ENCODE results near the gene BRCC3.

The BRCC3 gene

DNA sequence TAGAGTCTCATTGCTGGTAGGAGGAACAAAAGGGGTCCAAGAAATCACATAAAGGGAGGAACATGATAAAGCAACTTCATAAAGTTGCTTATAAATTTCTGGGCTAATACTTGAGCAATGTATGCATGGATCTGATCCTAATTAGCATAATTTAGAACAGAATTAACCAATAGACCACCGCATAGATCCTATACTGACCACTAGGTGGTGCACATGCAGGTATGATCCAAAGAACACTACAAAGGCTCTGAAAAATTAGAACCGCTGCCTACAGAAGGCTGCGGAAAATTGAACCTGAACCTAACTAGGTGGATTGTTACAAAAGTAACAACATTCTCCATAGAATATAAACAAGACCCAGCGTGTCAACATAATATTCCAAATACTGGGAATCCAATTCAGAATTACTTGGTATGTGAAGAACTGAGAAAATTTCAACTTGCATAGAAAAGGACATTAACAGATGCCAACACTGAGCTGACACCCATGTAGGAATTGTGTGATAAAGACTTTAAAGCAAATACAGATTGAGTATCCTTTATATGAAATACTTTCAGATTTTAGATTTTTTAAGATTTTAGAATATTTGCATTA lies 23.3 kb downstream of the BRCC3 start:
- no peak overlapping the region for H4K91ac ChIP-seq (ENCODE audit: low read depth, low read length, poor library complexity)
- H2AK5ac ChIP-seq (ENCODE audit: low read depth, low read length), result no peak overlapping the region
- no peak overlapping the region for H3K27ac ChIP-seq (replicated peaks; ENCODE audit: low read length)
- H2BK15ac ChIP-seq (ENCODE audit: low read length), result no peak overlapping the region
- no peak overlapping the region for H3K4me2 ChIP-seq (ENCODE audit: insufficient read depth, low read length, poor library complexity, severe bottlenecking)
- peaks cover 2 to 45% of the 10 kb centered on the region in 2 donors for H3K36me3 ChIP-seq (replicated peaks in 1 of 2; ENCODE audit: control insufficient read depth in 2 of 2, insufficient read depth in 2 of 2, low read length in 2 of 2)
- H3K27me3 ChIP-seq (ENCODE audit: control insufficient read depth in 3 of 3, insufficient read depth in 3 of 3, low read depth in 1 of 3, low read length in 3 of 3), result no peaks in the 10 kb centered on the region
- H3K9me3 ChIP-seq (replicated peaks in 1 of 2; ENCODE audit: control insufficient read depth in 2 of 2, insufficient read depth in 1 of 2, low read depth in 1 of 2, low read length in 2 of 2), result no peaks in the 10 kb centered on the region
- no peak overlapping the region for H3K4me3 ChIP-seq (ENCODE audit: low read length in 2 of 2)
- H2BK5ac ChIP-seq (ENCODE audit: low read length), result no peak overlapping the region
- no CpG with 5 or more reads among the region's 4 CpGs for WGBS, 2 donors (ENCODE audit: extremely low coverage in 2 of 2, insufficient read length in 2 of 2, insufficient replicate concordance in 1 of 2)
- H3K14ac ChIP-seq (ENCODE audit: low read length), result no peak overlapping the region
- no peak overlapping the region for H2BK12ac ChIP-seq (ENCODE audit: low read length)
- no peaks in the 10 kb centered on the region for H3K79me1 ChIP-seq (ENCODE audit: low read depth, low read length)
- H3K9ac ChIP-seq (ENCODE audit: low read depth, low read length, poor library complexity), result no peak overlapping the region
- no peak overlapping the region for H3K23ac ChIP-seq (ENCODE audit: low read depth, low read length, poor library complexity)
- no peak overlapping the region for H3K18ac ChIP-seq (ENCODE audit: low read length)
- no peak overlapping the region for H3K4ac ChIP-seq (ENCODE audit: low read length)
- no peak overlapping the region for H2AFZ ChIP-seq (ENCODE audit: low read length)
- DNase-seq (ENCODE audit: low spot score), result no peak
- no peaks in the 10 kb centered on the region for H3K4me1 ChIP-seq (ENCODE audit: control insufficient read depth in 2 of 2, insufficient read depth in 1 of 2, low read depth in 1 of 2, low read length in 2 of 2)
- no peak overlapping the region for H4K8ac ChIP-seq (ENCODE audit: low read depth, low read length)
- no peak overlapping the region for H2BK120ac ChIP-seq (ENCODE audit: low read depth, low read length)

GRCh38 chrX:155105919-155106318 lies 34.6 kb downstream of the BRCC3 start:
- Histone ChIP-seq H4K91ac (ENCODE audit: low read depth, low read length, poor library complexity) (no peak overlapping the region), H3K4me3 (ENCODE audit: low read length in 2 of 2) (no peak overlapping the region), H3K23ac (ENCODE audit: low read depth, low read length, poor library complexity) (no peak overlapping the region), H3K9ac (ENCODE audit: low read depth, low read length, poor library complexity) (no peak overlapping the region), H4K8ac (ENCODE audit: low read depth, low read length) (no peak overlapping the region), H3K4me1 (ENCODE audit: control insufficient read depth in 2 of 2, insufficient read depth in 1 of 2, low read depth in 1 of 2, low read length in 2 of 2) (no peaks in the 10 kb centered on the region), H2AK5ac (ENCODE audit: low read depth, low read length) (no peak overlapping the region), H3K36me3 (replicated peaks in 1 of 2; ENCODE audit: control insufficient read depth in 2 of 2, insufficient read depth in 2 of 2, low read length in 2 of 2) (peaks cover 0 to 16% of the 10 kb centered on the region in 2 donors), H2BK120ac (ENCODE audit: low read depth, low read length) (no peak overlapping the region), H3K27ac (replicated peaks; ENCODE audit: low read length) (no peak overlapping the region), H2AFZ (ENCODE audit: low read length) (no peak overlapping the region), H3K27me3 (ENCODE audit: control insufficient read depth in 3 of 3, insufficient read depth in 3 of 3, low read depth in 1 of 3, low read length in 3 of 3) (no peaks in the 10 kb centered on the region), H3K18ac (ENCODE audit: low read length) (no peak overlapping the region), H3K14ac (ENCODE audit: low read length) (no peak overlapping the region), H3K4ac (ENCODE audit: low read length) (no peak overlapping the region), H2BK5ac (ENCODE audit: low read length) (no peak overlapping the region), H2BK12ac (ENCODE audit: low read length) (no peak overlapping the region), H3K4me2 (ENCODE audit: insufficient read depth, low read length, poor library complexity, severe bottlenecking) (no peak overlapping the region), H3K9me3 (replicated peaks in 1 of 2; ENCODE audit: control insufficient read depth in 2 of 2, insufficient read depth in 1 of 2, low read depth in 1 of 2, low read length in 2 of 2) (no peaks in the 10 kb centered on the region), H2BK15ac (ENCODE audit: low read length) (no peak overlapping the region), H3K79me1 (ENCODE audit: low read depth, low read length) (no peaks in the 10 kb centered on the region)
- no peak for DNase-seq (ENCODE audit: low spot score)
- no CpG with 5 or more reads among the region's 2 CpGs for WGBS, 2 donors (ENCODE audit: extremely low coverage in 2 of 2, insufficient read length in 2 of 2, insufficient replicate concordance in 1 of 2)

- no peak overlapping the region for H3K4ac ChIP-seq (ENCODE audit: low read length)
- no peaks in the 10 kb centered on the region for H3K4me1 ChIP-seq (ENCODE audit: control insufficient read depth in 2 of 2, insufficient read depth in 1 of 2, low read depth in 1 of 2, low read length in 2 of 2)
- H2BK5ac ChIP-seq (ENCODE audit: low read length), result no peak overlapping the region
- no peak overlapping the region for H3K4me2 ChIP-seq (ENCODE audit: insufficient read depth, low read length, poor library complexity, severe bottlenecking)
- H3K14ac ChIP-seq (ENCODE audit: low read length), result no peak overlapping the region
- no peak overlapping the region for H2AFZ ChIP-seq (ENCODE audit: low read length)
- no peak overlapping the region for H3K23ac ChIP-seq (ENCODE audit: low read depth, low read length, poor library complexity)
- no peak overlapping the region for H2BK15ac ChIP-seq (ENCODE audit: low read length)
- peaks cover 0 to 6% of the 10 kb centered on the region in 2 donors for H3K9me3 ChIP-seq (replicated peaks in 1 of 2; ENCODE audit: control insufficient read depth in 2 of 2, insufficient read depth in 1 of 2, low read depth in 1 of 2, low read length in 2 of 2)
- no peak overlapping the region for H2AK5ac ChIP-seq (ENCODE audit: low read depth, low read length)
- no peak overlapping the region for H3K27ac ChIP-seq (replicated peaks; ENCODE audit: low read length)
- no peaks in the 10 kb centered on the region for H3K79me1 ChIP-seq (ENCODE audit: low read depth, low read length)
- no peak for DNase-seq (ENCODE audit: low spot score)
- peaks cover 0 to 16% of the 10 kb centered on the region in 2 donors for H3K36me3 ChIP-seq (replicated peaks in 1 of 2; ENCODE audit: control insufficient read depth in 2 of 2, insufficient read depth in 2 of 2, low read length in 2 of 2)
- no peak overlapping the region for H3K18ac ChIP-seq (ENCODE audit: low read length)
- no peaks in the 10 kb centered on the region for H3K27me3 ChIP-seq (ENCODE audit: control insufficient read depth in 3 of 3, insufficient read depth in 3 of 3, low read depth in 1 of 3, low read length in 3 of 3)
- no peak overlapping the region for H4K8ac ChIP-seq (ENCODE audit: low read depth, low read length)
- no peak overlapping the region for H4K91ac ChIP-seq (ENCODE audit: low read depth, low read length, poor library complexity)
- H3K4me3 ChIP-seq (ENCODE audit: low read length in 2 of 2), result no peak overlapping the region
- no peak overlapping the region for H2BK12ac ChIP-seq (ENCODE audit: low read length)
- H3K9ac ChIP-seq (ENCODE audit: low read depth, low read length, poor library complexity), result no peak overlapping the region
- H2BK120ac ChIP-seq (ENCODE audit: low read depth, low read length), result no peak overlapping the region
These were observed 37.1 kb downstream of the BRCC3 start for GRCh38 chrX:155108427-155108826.

- Histone ChIP-seq H3K4me1 (ENCODE audit: control insufficient read depth in 2 of 2, insufficient read depth in 1 of 2, low read depth in 1 of 2, low read length in 2 of 2) (no peaks in the 10 kb centered on the region), H3K79me1 (ENCODE audit: low read depth, low read length) (no peaks in the 10 kb centered on the region), H3K27ac (replicated peaks; ENCODE audit: low read length) (no peak overlapping the region), H2AFZ (ENCODE audit: low read length) (no peak overlapping the region), H2BK15ac (ENCODE audit: low read length) (no peak overlapping the region), H3K9me3 (replicated peaks in 1 of 2; ENCODE audit: control insufficient read depth in 2 of 2, insufficient read depth in 1 of 2, low read depth in 1 of 2, low read length in 2 of 2) (peaks cover 0 to 12% of the 10 kb centered on the region in 2 donors), H4K8ac (ENCODE audit: low read depth, low read length) (no peak overlapping the region), H3K23ac (ENCODE audit: low read depth, low read length, poor library complexity) (no peak overlapping the region), H2BK120ac (ENCODE audit: low read depth, low read length) (no peak overlapping the region), H3K14ac (ENCODE audit: low read length) (no peak overlapping the region), H3K27me3 (ENCODE audit: control insufficient read depth in 3 of 3, insufficient read depth in 3 of 3, low read depth in 1 of 3, low read length in 3 of 3) (no peaks in the 10 kb centered on the region), H2BK12ac (ENCODE audit: low read length) (no peak overlapping the region), H3K4ac (ENCODE audit: low read length) (no peak overlapping the region), H2AK5ac (ENCODE audit: low read depth, low read length) (no peak overlapping the region), H2BK5ac (ENCODE audit: low read length) (no peak overlapping the region), H4K91ac (ENCODE audit: low read depth, low read length, poor library complexity) (no peak overlapping the region), H3K4me3 (ENCODE audit: low read length in 2 of 2) (no peak overlapping the region), H3K36me3 (replicated peaks in 1 of 2; ENCODE audit: control insufficient read depth in 2 of 2, insufficient read depth in 2 of 2, low read length in 2 of 2) (peaks cover 0 to 16% of the 10 kb centered on the region in 2 donors), H3K4me2 (ENCODE audit: insufficient read depth, low read length, poor library complexity, severe bottlenecking) (no peak overlapping the region), H3K18ac (ENCODE audit: low read length) (no peak overlapping the region), H3K9ac (ENCODE audit: low read depth, low read length, poor library complexity) (no peak overlapping the region)
- WGBS, 2 donors (ENCODE audit: extremely low coverage in 2 of 2, insufficient read length in 2 of 2, insufficient replicate concordance in 1 of 2), result no CpG with 5 or more reads among the region's 3 CpGs
- DNase-seq (ENCODE audit: low spot score), result no peak
These were observed 40.9 kb downstream of the BRCC3 start for GRCh38 chrX:155112171-155112570.
